Endothelial cell of umbilical vein (primary cell): Measurements from ENCODE around the gene CP. TPM values are rescaled to one million over a fixed set of nuclear protein-coding genes. Genes with fewer than 3 reads are reported as not detected.

Experiments used
- BruUV-seq: library from RNA; stranded (reverse); fragments of 400-500 nt; replicated peaks from 2 replicates; lab custom pipeline; 2021; lab: Mats Ljungman, UMichigan
- CTCF ChIA-PET: fragments of 300-600, 350-600 bp; sonication (Branson Sonifier 250); formaldehyde crosslinking; loops from one replicate; lab custom pipeline; 2021; ENCODE audit warnings: antibody characterized with exemption, inconsistent platforms; lab: Charles Lee
- POLR2A ChIA-PET: fragments of 300-600, 350-600 bp; sonication (Branson Sonifier 250); formaldehyde crosslinking; loops from one replicate; lab custom pipeline; 2021; ENCODE audit warnings: antibody characterized with exemption, inconsistent platforms; lab: Charles Lee
- DNase-seq: peaks from one replicate; pipeline ENCODE4 v3.0.0-alpha.2; 2011; ENCODE audit warnings: low read depth, low spot score
- FAIRE-seq: peaks from 2 replicates; lab custom pipeline; 2011; peaks lifted over from hg19 to GRCh38; lab: Jason Lieb, UNC
- H2AFZ ChIP-seq: 2 replicates; pipeline ENCODE4 v1.6.0; 2012; ENCODE audit warnings: low read depth, low read length, control low read depth, inconsistent platforms
- H3K27ac ChIP-seq: 2 replicates; pipeline ENCODE4 v1.5.1; 2011; ENCODE audit warnings: low read depth, mild to moderate bottlenecking, control low read depth, low read length, moderate library complexity; ENCODE audit not compliant: insufficient read depth
- H3K27me3 ChIP-seq, 2 experiments: 2 replicates each; pipeline versions ENCODE4 v1.6.0 to v1.6.1; 2011; ENCODE audit warnings: low read length in 2 of 2, mixed read lengths in 1 of 2; ENCODE audit not compliant: control insufficient read depth in 2 of 2, insufficient read depth in 2 of 2
- H3K36me3 ChIP-seq, 2 experiments: 2 replicates in 1 of 2; 3 replicates in 1 of 2; pipeline ENCODE4 v1.5.1; 2011; ENCODE audit warnings: low read length in 2 of 2, mild to moderate bottlenecking in 1 of 2, moderate library complexity in 1 of 2; ENCODE audit not compliant: control insufficient read depth in 2 of 2, insufficient read depth in 2 of 2; ENCODE audit errors: extremely low read depth in 1 of 2
- H3K4me1 ChIP-seq: 3 replicates; pipeline ENCODE4 v1.5.1; 2011; ENCODE audit warnings: mild to moderate bottlenecking, low read length; ENCODE audit not compliant: control insufficient read depth, insufficient read depth; ENCODE audit errors: extremely low read depth
- H3K4me2 ChIP-seq: 2 replicates; pipeline ENCODE4 v1.6.1; 2011; ENCODE audit warnings: low read length, control low read depth, mixed read lengths; ENCODE audit not compliant: insufficient read depth
- H3K4me3 ChIP-seq, 3 experiments: fragments of 200-600 bp in 1 of 3; sonication (generic), shearing (Covaris generic) in 1 of 3; replicated peaks in 1 of 3; 2 replicates each; pipeline ENCODE4 v1.5.1; 2011 to 2016; ENCODE audit warnings: control low read depth in 3 of 3, low read length in 3 of 3, mild to moderate bottlenecking in 2 of 3, inconsistent platforms in 1 of 3, low read depth in 1 of 3, moderate library complexity in 1 of 3; ENCODE audit not compliant: insufficient read depth in 1 of 3
- H3K79me2 ChIP-seq: 2 replicates; pipeline ENCODE4 v1.6.0; 2012; ENCODE audit warnings: low read length, inconsistent platforms; ENCODE audit not compliant: control insufficient read depth, insufficient read depth
- H3K9ac ChIP-seq: replicated peaks from 2 replicates; pipeline ENCODE3; 2011; ENCODE audit warnings: low read length, control low read depth; ENCODE audit not compliant: insufficient read depth; ENCODE audit errors: extremely low read depth
- H3K9me1 ChIP-seq: replicated peaks from 3 replicates; pipeline ENCODE4 v1.6.0; 2011; ENCODE audit warnings: mild to moderate bottlenecking, low read length; ENCODE audit not compliant: control insufficient read depth, insufficient read depth; ENCODE audit errors: extremely low read depth
- H3K9me3 ChIP-seq: replicated peaks from 2 replicates; pipeline ENCODE4 v1.5.1; 2012; ENCODE audit warnings: low read length, inconsistent platforms; ENCODE audit not compliant: control insufficient read depth, insufficient read depth
- H4K20me1 ChIP-seq: replicated peaks from 2 replicates; pipeline ENCODE3; 2011; ENCODE audit warnings: mild to moderate bottlenecking, low read length; ENCODE audit not compliant: control insufficient read depth, insufficient read depth; ENCODE audit errors: extremely low read depth
- EZH2 ChIP-seq: IDR thresholded peaks from 2 replicates; pipeline ENCODE4 v1.6.1; 2012; ENCODE audit warnings: borderline replicate concordance, low read depth, mild to moderate bottlenecking, moderate library complexity, low read length, inconsistent platforms; ENCODE audit not compliant: severe bottlenecking
- FOS ChIP-seq: IDR thresholded peaks from 2 replicates; pipeline ENCODE4 v1.6.1; 2011; ENCODE audit warnings: mild to moderate bottlenecking, low read length, moderate library complexity, borderline replicate concordance; ENCODE audit not compliant: insufficient read depth
- GATA2 ChIP-seq: IDR thresholded peaks from 2 replicates; pipeline ENCODE4 v1.7.0; 2011; ENCODE audit warnings: low read depth, mild to moderate bottlenecking, moderate library complexity, mixed read lengths, low read length; ENCODE audit not compliant: insufficient read length, insufficient read depth
- JUN ChIP-seq: IDR thresholded peaks from 2 replicates; pipeline ENCODE4 v1.6.1; 2011; ENCODE audit warnings: borderline replicate concordance, low read depth; ENCODE audit not compliant: insufficient read length, insufficient read depth
- POLR2AphosphoS5 ChIP-seq: IDR thresholded peaks from 2 replicates; pipeline ENCODE4 v1.6.1; 2012; ENCODE audit warnings: low read depth, mild to moderate bottlenecking, control low read depth, low read length, moderate library complexity; ENCODE audit not compliant: insufficient read depth
- dilution Hi-C: fragments of 300-500 bp; cut with MboI; formaldehyde crosslinking; loops from one replicate; pipeline ENCODE4 v1.15.0; 2019; ENCODE audit warnings: low sequenced_read_pairs; ENCODE audit not compliant: extremely low pct_ligation_motif_present
- intact Hi-C: fragments of 100-400 bp; cut with micrococcal nuclease; formaldehyde crosslinking; loops from one replicate; pipeline ENCODE4 v1.10.0; 2022
- polyA plus RNA-seq, 4 experiments: library from polyadenylated mRNA; depleted of rRNA in 3 of 4; stranded (reverse) in 3 of 4; unstranded in 1 of 4; fragments of >200 nt; gene quantifications; 2 replicates each; pipeline versions ENCODE4 v1.2.1 to v1.2.3, GENCODE V29; 2011 to 2012; ENCODE audit warnings: missing spikeins in 1 of 4
- total RNA-seq: library from RNA; stranded (reverse); gene quantifications from 2 replicates; pipeline ENCODE4 v1.2.3, GENCODE V29; 2021
- TF ChIP-seq, protein P1 (sequence below), 2 donors: IDR thresholded peaks; 1 replicate in 1 of 2; 2 replicates in 1 of 2; pipeline ENCODE4 v1.5.1; 2011; ENCODE audit warnings: low read length in 2 of 2, mild to moderate bottlenecking in 2 of 2, moderate library complexity in 2 of 2, control low read depth in 1 of 2, inconsistent platforms in 1 of 2, low read depth in 1 of 2; ENCODE audit not compliant: insufficient read depth in 1 of 2; ENCODE audit errors: extremely low read depth in 1 of 2

CP gene
- total and polyA plus RNA-seq, 2 donors (not counting 3 experiments of a cell fraction or from before 2014, with no cell fraction given), result not detected

DNA sequence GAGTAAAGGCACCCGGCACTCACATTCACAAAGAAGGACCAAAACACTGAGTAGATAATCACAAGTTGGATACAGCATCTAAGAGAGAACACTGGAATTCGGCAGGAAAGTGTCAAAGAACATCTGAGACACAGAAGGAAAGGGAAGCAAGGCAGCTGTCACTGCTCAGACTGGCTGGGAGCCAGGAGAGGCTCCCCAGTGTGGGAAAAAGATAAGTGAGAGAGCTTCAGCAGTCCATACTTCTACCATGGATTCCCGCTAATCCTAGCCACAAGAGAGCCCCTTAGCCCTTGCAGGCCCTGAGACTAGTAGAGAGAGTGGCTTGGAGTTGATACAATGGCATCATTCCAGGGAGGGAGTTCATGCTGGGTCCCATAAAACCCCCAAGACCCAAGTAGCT is 36.7 kb upstream of the CP start:
- H3K9me3 ChIP-seq, result no peaks in the 10 kb centered on the region
- H3K9ac ChIP-seq, result no peak overlapping the region
- no peaks in the 10 kb centered on the region for H3K79me2 ChIP-seq
- H3K36me3 ChIP-seq, result no peaks in the 10 kb centered on the region
- no peak overlapping the region for H3K4me3 ChIP-seq
- intact Hi-C loops, result no loop called here
- no peaks in the 10 kb centered on the region for H4K20me1 ChIP-seq
- TF ChIP-seq JUN (no peak), POLR2AphosphoS5 (no peak), FOS (no peak), EZH2 (no peak), GATA2 (no peak)
- TF ChIP-seq, protein P1, sequence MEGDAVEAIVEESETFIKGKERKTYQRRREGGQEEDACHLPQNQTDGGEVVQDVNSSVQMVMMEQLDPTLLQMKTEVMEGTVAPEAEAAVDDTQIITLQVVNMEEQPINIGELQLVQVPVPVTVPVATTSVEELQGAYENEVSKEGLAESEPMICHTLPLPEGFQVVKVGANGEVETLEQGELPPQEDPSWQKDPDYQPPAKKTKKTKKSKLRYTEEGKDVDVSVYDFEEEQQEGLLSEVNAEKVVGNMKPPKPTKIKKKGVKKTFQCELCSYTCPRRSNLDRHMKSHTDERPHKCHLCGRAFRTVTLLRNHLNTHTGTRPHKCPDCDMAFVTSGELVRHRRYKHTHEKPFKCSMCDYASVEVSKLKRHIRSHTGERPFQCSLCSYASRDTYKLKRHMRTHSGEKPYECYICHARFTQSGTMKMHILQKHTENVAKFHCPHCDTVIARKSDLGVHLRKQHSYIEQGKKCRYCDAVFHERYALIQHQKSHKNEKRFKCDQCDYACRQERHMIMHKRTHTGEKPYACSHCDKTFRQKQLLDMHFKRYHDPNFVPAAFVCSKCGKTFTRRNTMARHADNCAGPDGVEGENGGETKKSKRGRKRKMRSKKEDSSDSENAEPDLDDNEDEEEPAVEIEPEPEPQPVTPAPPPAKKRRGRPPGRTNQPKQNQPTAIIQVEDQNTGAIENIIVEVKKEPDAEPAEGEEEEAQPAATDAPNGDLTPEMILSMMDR (IDR thresholded peaks at IDR 0.05; ENCODE audit: extremely low read depth in 1 of 2, insufficient read depth in 1 of 2, low read depth in 1 of 2, low read length in 2 of 2), result no peak
- FAIRE-seq (no peak), DNase-seq (no peak)
- no peak overlapping the region for H3K4me2 ChIP-seq
- POLR2A ChIA-PET, result no interaction called here
- H3K27me3 ChIP-seq, result no peaks in the 10 kb centered on the region
- no peak overlapping the region for H3K27ac ChIP-seq
- dilution Hi-C loops, result no loop called here
- no TSS peak for BruUV-seq
- H3K4me1 ChIP-seq, result no peaks in the 10 kb centered on the region
- CTCF ChIA-PET, result interaction anchor here (2.0 kb wide), 1 partner anchor 303 kb away, joined by 7 read pairs; no protein-coding TSS in a partner anchor
- no peaks in the 10 kb centered on the region for H3K9me1 ChIP-seq
- no peak overlapping the region for H2AFZ ChIP-seq
